ENCODE data around the gene SVIL. TPM values are rescaled to one million over a fixed set of nuclear protein-coding genes. Genes with fewer than 3 reads are reported as not detected.

The SVIL gene
- polyA plus RNA-seq, 1 donor from 2014 or later = 7.3 TPM

- Histone ChIP-seq H3K36me3 (ENCODE audit: insufficient read depth, low read length) (no peaks in the 10 kb centered on the region), H3F3A (ENCODE audit: insufficient read depth, low read length, poor library complexity, severe bottlenecking) (no peaks in the 10 kb centered on the region), H3K27me3 (ENCODE audit: insufficient read depth, low read depth, low read length) (no peaks in the 10 kb centered on the region), H3K4me3 (ENCODE audit: low read length) (no peak overlapping the region), H3K9me3 (ENCODE audit: low read length) (no peaks in the 10 kb centered on the region), H4K20me1 (ENCODE audit: insufficient read depth) (no peaks in the 10 kb centered on the region), H3K9ac (ENCODE audit: low read length) (no peak overlapping the region), H3K9me2 (ENCODE audit: insufficient read depth, low read length) (no peaks in the 10 kb centered on the region), H3K79me2 (replicated peaks; ENCODE audit: insufficient read depth, low read length) (no peaks in the 10 kb centered on the region), H3K27ac (ENCODE audit: low read length) (no peak overlapping the region), H2AFZ (ENCODE audit: low read depth, low read length) (no peak overlapping the region), H3K4me2 (ENCODE audit: low read length) (no peak overlapping the region)
- TF ChIP-seq TAF1 (IDR thresholded peaks at IDR 0.05; ENCODE audit: low read depth) (no peak), RAD21 (conservative IDR thresholded peaks at IDR 0.05) (no peak), EZH2 (IDR thresholded peaks at IDR 0.05; ENCODE audit: borderline replicate concordance, insufficient read depth, low read length, poor library complexity, severe bottlenecking) (no peak), CTCF (IDR thresholded peaks at IDR 0.05; ENCODE audit: poor library complexity, severe bottlenecking) (no peak), EP300 (conservative IDR thresholded peaks at IDR 0.05; ENCODE audit: poor library complexity, severe bottlenecking) (no peak)
Observed at GRCh38 chr10:29435809-29436501, 198.8 kb downstream of the SVIL start.

GRCh38 chr10:29434111-29434510, 200.7 kb downstream of the SVIL start:
- Histone ChIP-seq H3K79me2 (replicated peaks; ENCODE audit: insufficient read depth, low read length) (no peaks in the 10 kb centered on the region), H4K20me1 (ENCODE audit: insufficient read depth) (no peaks in the 10 kb centered on the region), H3K36me3 (ENCODE audit: insufficient read depth, low read length) (no peaks in the 10 kb centered on the region), H3K9me2 (ENCODE audit: insufficient read depth, low read length) (no peaks in the 10 kb centered on the region), H3F3A (ENCODE audit: insufficient read depth, low read length, poor library complexity, severe bottlenecking) (no peaks in the 10 kb centered on the region), H3K9me3 (ENCODE audit: low read length) (no peaks in the 10 kb centered on the region), H3K27ac (ENCODE audit: low read length) (no peak overlapping the region), H2AFZ (ENCODE audit: low read depth, low read length) (no peak overlapping the region), H3K27me3 (ENCODE audit: insufficient read depth, low read depth, low read length) (no peaks in the 10 kb centered on the region), H3K9ac (ENCODE audit: low read length) (no peak overlapping the region), H3K4me2 (ENCODE audit: low read length) (no peak overlapping the region), H3K4me3 (ENCODE audit: low read length) (no peak overlapping the region)
- TF ChIP-seq REST (IDR thresholded peaks at IDR 0.05; ENCODE audit: borderline replicate concordance) = no peak
- TF ChIP-seq POLR2AphosphoS5 (IDR thresholded peaks at IDR 0.05) = no peak
- TF ChIP-seq TAF1 (IDR thresholded peaks at IDR 0.05; ENCODE audit: low read depth) = no peak
- TF ChIP-seq EP300 (conservative IDR thresholded peaks at IDR 0.05; ENCODE audit: poor library complexity, severe bottlenecking) = no peak
- TF ChIP-seq CTCF (IDR thresholded peaks at IDR 0.05; ENCODE audit: poor library complexity, severe bottlenecking) = no peak
- no peak for TF ChIP-seq RAD21 (conservative IDR thresholded peaks at IDR 0.05)
- TF ChIP-seq MXI1 (conservative IDR thresholded peaks at IDR 0.05; ENCODE audit: poor library complexity, severe bottlenecking) = no peak
- no peak for TF ChIP-seq EZH2 (IDR thresholded peaks at IDR 0.05; ENCODE audit: borderline replicate concordance, insufficient read depth, low read length, poor library complexity, severe bottlenecking)
- TF ChIP-seq SMC3 (conservative IDR thresholded peaks at IDR 0.05; ENCODE audit: poor library complexity) = no peak
